Sigmoid colon (tissue), 7 donors: ENCODE data around the gene CADM3. TPM values are rescaled to one million over a fixed set of nuclear protein-coding genes. Genes with fewer than 3 reads are reported as not detected.

ENCODE experiments used
- DNase-seq: peaks from one replicate; pipeline ENCODE4 v3.0.0-alpha.2; 2019
- H3K27ac ChIP-seq, 4 donors: fragments of 200-600 bp; sonication (generic); one replicate each; pipeline ENCODE4 v1.5.1; 2016 to 2019; ENCODE audit warnings: mild to moderate bottlenecking in 1 of 4
- H3K27me3 ChIP-seq, 3 donors: fragments of 200-600 bp; sonication (generic); one replicate each; pipeline ENCODE4 v1.5.1; 2019; ENCODE audit warnings: mild to moderate bottlenecking in 1 of 3
- H3K36me3 ChIP-seq, 4 donors: fragments of 200-600 bp; sonication (generic); one replicate each; pipeline ENCODE4 v1.5.1; 2016 to 2019
- H3K4me1 ChIP-seq, 4 donors: fragments of 200-600 bp; sonication (generic); one replicate each; pipeline ENCODE4 v1.5.1; 2017 to 2019
- H3K4me3 ChIP-seq, 4 donors: fragments of 200-600 bp; sonication (generic); one replicate each; pipeline ENCODE4 v1.5.1; 2017 to 2019; ENCODE audit warnings: mild to moderate bottlenecking in 2 of 4, moderate library complexity in 1 of 4
- H3K9me3 ChIP-seq, 4 donors: fragments of 200-600 bp in 3 of 4; sonication (generic) in 3 of 4; one replicate each; pipeline versions ENCODE4 v1.5.1 to v1.6.1; 2013 to 2019
- CTCF ChIP-seq, 4 experiments: fragments of 450-650 bp in 3 of 4; fragments of 200-600 bp in 1 of 4; IDR thresholded peaks; one replicate each; pipeline ENCODE4 v1.5.1; 2016 to 2019; ENCODE audit warnings: antibody characterized with exemption in 4 of 4, mild to moderate bottlenecking in 3 of 4, moderate library complexity in 2 of 4
- EP300 ChIP-seq, 4 donors: sonication (generic); formaldehyde crosslinking; IDR thresholded peaks; one replicate each; pipeline ENCODE4 v1.6.1; 2017; ENCODE audit warnings: antibody characterized with exemption in 4 of 4
- POLR2A ChIP-seq, 2 donors: fragments of 450-650 bp; IDR thresholded peaks; one replicate each; pipeline ENCODE4 v1.6.1; 2016; ENCODE audit warnings: antibody characterized with exemption in 2 of 2, mild to moderate bottlenecking in 2 of 2, moderate library complexity in 2 of 2
- POLR2AphosphoS5 ChIP-seq, 4 donors: sonication (generic); formaldehyde crosslinking; IDR thresholded peaks; one replicate each; pipeline ENCODE4 v1.6.1; 2017; ENCODE audit warnings: antibody characterized with exemption in 4 of 4
- WGBS, 2 donors: extraction: QIAGEN DNeasy Blood & Tissue Kit; methylation state at CpG; one replicate each; pipeline ENCODE4 v1.1.7; 2013; 5-methylcytosine and 5-hydroxymethylcytosine counted together
- intact Hi-C: fragments of 100-400 bp; cut with DNase I; formaldehyde crosslinking; loops from one replicate; pipeline ENCODE4 v1.15.1; 2023
- polyA plus RNA-seq, 3 donors: library from polyadenylated mRNA; stranded (reverse); fragments of 200-250 nt; gene quantifications; one replicate each; pipeline ENCODE4 v1.2.3, GENCODE V29; 2013
- total RNA-seq, 4 donors: library from RNA; depleted of rRNA; stranded (reverse); fragments of >200 nt; gene quantifications; one replicate each; pipeline ENCODE4 v1.1.0, GENCODE V29; 2016
- donor health status: healthy with polysubstance abuse.
- donor health status: Bipolar disorder and iron deficiency.
- donor health status: healthy.

Gene CADM3
- total and polyA plus RNA-seq, 7 donors, result 0.46 to 21.0 (median 10.5) TPM

DNA sequence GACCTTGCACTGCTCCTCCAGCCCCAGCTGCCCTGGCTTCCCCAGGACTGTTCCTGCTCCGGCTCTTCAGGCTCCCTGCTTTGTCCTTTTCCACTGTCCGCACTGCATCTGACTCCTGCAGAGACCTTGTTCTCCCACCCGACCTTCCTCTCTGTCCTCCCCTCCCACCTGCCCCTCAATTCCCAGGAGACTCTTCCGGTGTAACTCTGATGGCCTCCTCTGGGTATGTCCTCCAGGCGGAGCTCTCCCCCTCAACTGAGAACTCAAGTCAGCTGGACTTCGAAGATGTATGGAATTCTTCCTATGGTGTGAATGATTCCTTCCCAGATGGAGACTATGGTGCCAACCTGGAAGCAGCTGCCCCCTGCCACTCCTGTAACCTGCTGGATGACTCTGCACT, 33.8 kb downstream of the CADM3 start:
- WGBS, 2 donors, result 69 to 76% methylated on average over 6 of the region's 6 CpGs
- peak overlapping the region in 1 of 4 donors; percentile 0 for H3K27ac ChIP-seq

GRCh38 chr1:159206110-159206509, 34.7 kb downstream of the CADM3 start:
- TF ChIP-seq EP300 (IDR thresholded peaks at IDR 0.05), result no peak
- TF ChIP-seq POLR2AphosphoS5 (IDR thresholded peaks at IDR 0.05), result no peak
- TF ChIP-seq POLR2A (IDR thresholded peaks at IDR 0.05), result no peak
- no peak for TF ChIP-seq CTCF (IDR thresholded peaks at IDR 0.05)
- peaks cover 0 to 16% (median 4%) of the 10 kb centered on the region in 4 donors for H3K4me1 ChIP-seq
- H3K4me3 ChIP-seq, result peak overlapping the region in 2 of 4 donors; percentile 15 to 21
- WGBS, 2 donors, result 77 to 96% methylated on average over 4 of the region's 4 CpGs
- H3K27me3 ChIP-seq, result peaks cover 0 to 41% (median 6%) of the 10 kb centered on the region in 3 donors
- H3K36me3 ChIP-seq, result no peaks in the 10 kb centered on the region
- H3K9me3 ChIP-seq, result no peaks in the 10 kb centered on the region
- H3K27ac ChIP-seq, result peak overlapping the region in 1 of 4 donors; percentile 0
- DNase-seq, result no peak
- intact Hi-C loops, result no loop called here

More for the DNA sequence above, 33.8 kb downstream of the CADM3 start:
- Histone ChIP-seq H3K36me3 (no peaks in the 10 kb centered on the region), H3K27me3 (peaks cover 0 to 34% (median 6%) of the 10 kb centered on the region in 3 donors), H3K9me3 (no peaks in the 10 kb centered on the region), H3K4me1 (peaks cover 0 to 16% (median 4%) of the 10 kb centered on the region in 4 donors), H3K4me3 (peak overlapping the region in 3 of 4 donors; percentile 9 to 21 (median 15))
- TF ChIP-seq POLR2AphosphoS5 (IDR thresholded peaks at IDR 0.05), result no peak
- DNase-seq, result no peak
- intact Hi-C loops, result no loop called here

- no peak overlapping the region for H3K27ac ChIP-seq
- WGBS, 2 donors, result 83 to 86% methylated on average over 5 of the region's 5 CpGs
- TF ChIP-seq CTCF (IDR thresholded peaks at IDR 0.05) (no peak), POLR2AphosphoS5 (IDR thresholded peaks at IDR 0.05) (no peak), POLR2A (IDR thresholded peaks at IDR 0.05) (no peak)
These were observed 35.7 kb downstream of the CADM3 start for GRCh38 chr1:159207080-159207479.

DNA sequence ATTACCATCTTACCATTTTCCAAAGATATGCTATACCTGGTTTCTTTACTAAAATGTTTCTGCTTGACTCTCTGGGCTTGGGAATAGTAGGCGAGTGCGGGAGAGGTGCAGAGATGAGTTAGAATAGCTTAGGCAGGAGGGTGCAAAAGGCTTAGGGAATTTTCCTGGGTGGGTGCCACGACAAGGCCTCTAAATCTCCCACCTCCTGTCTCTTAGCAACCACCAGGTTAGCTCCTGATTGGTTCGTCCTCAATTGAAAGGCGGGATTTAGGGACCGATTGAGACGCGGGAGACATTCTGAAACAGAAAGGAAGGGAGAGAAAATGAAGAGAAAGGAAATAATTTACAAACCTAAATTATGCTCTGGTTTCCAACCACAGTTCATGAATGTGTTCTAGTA, 36.4 kb downstream of the CADM3 start:
- intact Hi-C loops, result no loop called here
- H3K9me3 ChIP-seq, result no peaks in the 10 kb centered on the region
- H3K4me1 ChIP-seq, result peaks cover 0 to 16% (median 4%) of the 10 kb centered on the region in 4 donors
- no peak for DNase-seq
- 34 to 47% methylated on average over 8 of the region's 8 CpGs for WGBS, 2 donors
- no peaks in the 10 kb centered on the region for H3K36me3 ChIP-seq
- no peak overlapping the region for H3K27ac ChIP-seq
- no peak for TF ChIP-seq CTCF (IDR thresholded peaks at IDR 0.05)
- TF ChIP-seq POLR2A (IDR thresholded peaks at IDR 0.05), result no peak
- no peak for TF ChIP-seq POLR2AphosphoS5 (IDR thresholded peaks at IDR 0.05)
- TF ChIP-seq EP300 (IDR thresholded peaks at IDR 0.05), result no peak
- peaks cover 0 to 49% (median 6%) of the 10 kb centered on the region in 3 donors for H3K27me3 ChIP-seq
- peak overlapping the region in 1 of 4 donors; percentile 1 for H3K4me3 ChIP-seq

More at GRCh38 chr1:159207080-159207479, 35.7 kb downstream of the CADM3 start:
- intact Hi-C loops, result no loop called here
- Histone ChIP-seq H3K4me1 (peaks cover 0 to 16% (median 4%) of the 10 kb centered on the region in 4 donors), H3K9me3 (no peaks in the 10 kb centered on the region), H3K27me3 (peaks cover 0 to 48% (median 6%) of the 10 kb centered on the region in 3 donors), H3K4me3 (peak overlapping the region in 1 of 4 donors; percentile 12), H3K36me3 (no peaks in the 10 kb centered on the region)
- no peak for DNase-seq

- Histone ChIP-seq H3K27ac (no peak overlapping the region), H3K4me3 (peak overlapping the region in 1 of 4 donors; percentile 1), H3K4me1 (peaks cover 0 to 16% (median 4%) of the 10 kb centered on the region in 4 donors), H3K27me3 (peaks cover 0 to 49% (median 6%) of the 10 kb centered on the region in 3 donors), H3K9me3 (no peaks in the 10 kb centered on the region), H3K36me3 (no peaks in the 10 kb centered on the region)
- TF ChIP-seq POLR2A (IDR thresholded peaks at IDR 0.05), result no peak
- TF ChIP-seq EP300 (IDR thresholded peaks at IDR 0.05), result no peak
- no peak for TF ChIP-seq CTCF (IDR thresholded peaks at IDR 0.05)
- no peak for TF ChIP-seq POLR2AphosphoS5 (IDR thresholded peaks at IDR 0.05)
- intact Hi-C loops, result no loop called here
- 11 to 12% methylated on average over 7 of the region's 7 CpGs for WGBS, 2 donors
- DNase-seq, result no peak
These were observed 36.9 kb downstream of the CADM3 start for GRCh38 chr1:159208175-159208825.
